HEK293 (cell line): Measurements from ENCODE around the gene LGI4.

ENCODE experiments used
- CTCF ChIA-PET: fragments of 350-600 bp; formaldehyde crosslinking; extraction: SDS; loops from one replicate; lab custom pipeline; 2021; ENCODE audit warnings: antibody characterized with exemption; lab: Yijun Ruan, JAX
- POLR2A ChIA-PET: fragments of 300-600 bp; formaldehyde crosslinking; extraction: SDS; loops from one replicate; lab custom pipeline; 2020; ENCODE audit warnings: antibody characterized with exemption, inconsistent platforms; lab: Yijun Ruan, JAX
- H3K27ac ChIP-seq: fragments of 200-500 bp; sonication (Bioruptor generic); 2 replicates; pipeline ENCODE4 v1.5.1; 2014; ENCODE audit warnings: low read depth, low read length, control low read depth, inconsistent platforms; ENCODE audit errors: extremely low read depth
- H3K36me3 ChIP-seq, 2 experiments: fragments of 200-500 bp in 1 of 2; sonication (Bioruptor generic) in 1 of 2; 1 replicate in 1 of 2; 2 replicates in 1 of 2; pipeline ENCODE4 v1.5.1; 2014 to 2017; ENCODE audit warnings: inconsistent platforms in 2 of 2, low read length in 2 of 2; ENCODE audit not compliant: control insufficient read depth in 2 of 2, insufficient read depth in 1 of 2
- H3K4me1 ChIP-seq: fragments of 200-500 bp; sonication (Bioruptor generic); 2 replicates; pipeline ENCODE4 v1.5.1; 2014; ENCODE audit warnings: mild to moderate bottlenecking, low read length, inconsistent platforms; ENCODE audit not compliant: control insufficient read depth, insufficient read depth
- H3K4me3 ChIP-seq: 2 replicates; pipeline ENCODE4 v1.5.1; 2011; ENCODE audit warnings: low read depth, mild to moderate bottlenecking, control low read depth, low read length, moderate library complexity
- H3K9me3 ChIP-seq: fragments of 200-500 bp; sonication (Bioruptor generic); 2 replicates; pipeline ENCODE4 v1.5.1; 2014; ENCODE audit warnings: low read depth, low read length, inconsistent platforms; ENCODE audit not compliant: control insufficient read depth, insufficient read depth
- SETDB1 ChIP-seq: IDR thresholded peaks from one replicate; pipeline ENCODE4 v1.6.1; 2017; ENCODE audit warnings: mild to moderate bottlenecking, low read length, moderate library complexity, mixed read lengths; ENCODE audit not compliant: insufficient read length
- ZBTB6 ChIP-seq: fragments of 450-650 bp; formaldehyde crosslinking; IDR thresholded peaks from 2 replicates; pipeline ENCODE4 v1.5.1; 2017; ENCODE audit warnings: missing biosample characterization, missing genetic modification characterization
- ZNF26 ChIP-seq: fragments of 450-650 bp; formaldehyde crosslinking; IDR thresholded peaks from 2 replicates; pipeline ENCODE4 v1.5.1; 2016; ENCODE audit warnings: missing biosample characterization, missing genetic modification characterization
- ZNF280D ChIP-seq: fragments of 450-650 bp; formaldehyde crosslinking; IDR thresholded peaks from 2 replicates; pipeline ENCODE4 v1.5.1; 2016; ENCODE audit warnings: missing biosample characterization, missing genetic modification characterization
- ZNF311 ChIP-seq: fragments of 450-650 bp; formaldehyde crosslinking; IDR thresholded peaks from 2 replicates; pipeline ENCODE4 v1.5.1; 2017; ENCODE audit warnings: missing biosample characterization, missing genetic modification characterization, borderline replicate concordance
- ZNF341 ChIP-seq: fragments of 450-650 bp; formaldehyde crosslinking; IDR thresholded peaks from 2 replicates; pipeline ENCODE4; 2016; ENCODE audit warnings: low read depth, missing biosample characterization, missing genetic modification characterization
- ZNF350 ChIP-seq: fragments of 450-650 bp; formaldehyde crosslinking; IDR thresholded peaks from 2 replicates; pipeline ENCODE4 v1.5.0; 2017; ENCODE audit warnings: missing biosample characterization, mild to moderate bottlenecking, missing genetic modification characterization
- ZNF37A ChIP-seq: fragments of 450-650 bp; IDR thresholded peaks from 2 replicates; pipeline ENCODE4 v1.5.1; 2018; ENCODE audit warnings: missing biosample characterization, missing genetic modification characterization
- ZNF449 ChIP-seq: fragments of 450-650 bp; formaldehyde crosslinking; IDR thresholded peaks from 2 replicates; pipeline ENCODE4 v1.5.1; 2017; ENCODE audit warnings: missing biosample characterization, mild to moderate bottlenecking, missing genetic modification characterization, moderate library complexity
- ZNF510 ChIP-seq: fragments of 450-650 bp; formaldehyde crosslinking; IDR thresholded peaks from 2 replicates; pipeline ENCODE4 v1.5.1; 2018; ENCODE audit warnings: mild to moderate bottlenecking, missing genetic modification characterization, missing biosample characterization; ENCODE audit not compliant: insufficient replicate concordance
- ZNF560 ChIP-seq: fragments of 450-650 bp; formaldehyde crosslinking; IDR thresholded peaks from 2 replicates; pipeline ENCODE4 v1.5.1; 2017; ENCODE audit warnings: missing biosample characterization, missing genetic modification characterization, borderline replicate concordance
- ZNF792 ChIP-seq: fragments of 450-650 bp; formaldehyde crosslinking; IDR thresholded peaks from 2 replicates; pipeline ENCODE4 v1.5.1; 2016; ENCODE audit warnings: missing biosample characterization, missing genetic modification characterization
- ZSCAN5A ChIP-seq: fragments of 450-650 bp; formaldehyde crosslinking; IDR thresholded peaks from 2 replicates; pipeline ENCODE4 v1.5.1; 2016; ENCODE audit warnings: missing biosample characterization, missing genetic modification characterization
- TF ChIP-seq, protein P1 (sequence below): fragments of 450-650 bp; formaldehyde crosslinking; IDR thresholded peaks from 2 replicates; pipeline ENCODE4 v1.5.1; 2016; ENCODE audit warnings: missing biosample characterization, missing genetic modification characterization

Gene LGI4

DNA sequence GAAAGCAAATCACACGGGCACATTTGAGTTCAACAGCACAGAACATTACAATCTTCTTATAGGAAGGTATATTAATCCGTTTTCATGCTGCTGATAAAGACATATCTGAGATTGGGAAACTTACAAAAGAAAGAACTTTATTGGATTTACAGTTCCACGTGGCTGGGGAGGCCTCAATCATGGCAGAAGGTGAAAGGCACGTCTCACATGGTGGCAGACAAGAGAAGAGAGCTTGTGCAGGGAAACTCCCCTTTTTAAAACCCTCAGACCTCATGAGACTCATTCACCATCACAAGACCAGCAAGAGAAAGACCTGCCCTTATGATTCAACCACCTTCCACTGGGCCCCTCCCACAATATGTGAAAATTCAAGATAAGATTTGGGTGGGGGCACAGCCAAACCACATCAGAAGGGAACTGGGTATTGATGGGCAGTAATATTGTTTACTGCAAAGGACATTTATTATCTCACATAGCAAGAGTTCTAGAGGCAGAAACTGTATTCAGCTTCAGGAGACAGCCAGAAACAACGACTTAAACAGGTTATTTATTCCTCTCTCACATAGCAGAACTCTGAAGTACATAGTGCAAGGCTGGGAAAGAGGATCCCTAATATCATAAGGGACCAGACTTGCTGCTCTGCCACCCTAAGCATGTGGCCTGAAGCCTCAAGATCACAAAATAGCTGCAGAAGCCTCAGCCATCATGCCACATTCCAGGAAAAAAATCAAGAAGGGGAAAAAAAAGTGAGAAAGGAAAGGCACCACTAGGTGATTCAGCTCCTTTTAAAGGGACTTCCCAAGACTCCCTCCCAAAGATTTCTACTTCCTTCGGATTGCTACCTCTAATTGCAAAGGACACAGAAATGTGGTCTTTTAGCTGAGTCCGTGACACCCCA, 42.8 kb upstream of the LGI4 start:
- POLR2A ChIA-PET, result no interaction called here
- no peak overlapping the region for H3K4me3 ChIP-seq
- TF ChIP-seq ZNF280D (0 out of 2 replicates have a peak, but pooled peaks have one; percentile 73), ZNF341 (tag by site-specific recombination) (no peak), SETDB1 (peak; percentile 67), ZNF449 (tag by site-specific recombination) (no peak)
- TF ChIP-seq, protein P1, sequence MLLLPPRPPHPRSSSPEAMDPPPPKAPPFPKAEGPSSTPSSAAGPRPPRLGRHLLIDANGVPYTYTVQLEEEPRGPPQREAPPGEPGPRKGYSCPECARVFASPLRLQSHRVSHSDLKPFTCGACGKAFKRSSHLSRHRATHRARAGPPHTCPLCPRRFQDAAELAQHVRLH (tag by site-specific recombination), result 0 out of 2 replicates have a peak, but pooled peaks have one; percentile 44
- no peaks in the 10 kb centered on the region for H3K9me3 ChIP-seq
- no peaks in the 10 kb centered on the region for H3K36me3 ChIP-seq
- no peak overlapping the region for H3K27ac ChIP-seq
- CTCF ChIA-PET, result interaction anchor here (0.6 to 4.2 kb wide), 5 partner anchors 11 to 133 kb away, joined by 3 to 32 read pairs (median 4); no protein-coding TSS in a partner anchor
- H3K4me1 ChIP-seq, result no peaks in the 10 kb centered on the region

DNA sequence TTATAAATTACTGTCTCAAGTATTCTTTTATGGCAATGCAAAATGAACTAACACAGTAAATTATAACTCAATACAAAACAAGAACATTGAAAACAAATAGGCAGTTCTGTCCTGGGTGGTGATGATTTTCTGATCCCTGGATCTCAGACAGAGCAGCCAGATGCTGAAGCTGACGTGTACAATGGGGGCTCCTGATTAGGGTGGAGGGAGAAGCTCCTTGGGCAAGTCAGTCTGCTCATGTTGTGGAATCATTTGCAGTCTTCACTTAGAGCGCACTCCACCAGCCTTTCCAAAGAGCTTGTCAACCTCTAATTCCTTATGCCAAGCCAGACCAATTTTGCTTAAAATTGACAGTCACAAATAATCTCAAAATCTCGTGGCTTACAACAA, 41.3 kb upstream of the LGI4 start:
- Histone ChIP-seq H3K4me3 (no peak overlapping the region), H3K36me3 (peaks cover 0 to 3% of the 10 kb centered on the region in 2 experiments; a peak in 1 of 3 replicates), H3K27ac (no peak overlapping the region), H3K9me3 (no peaks in the 10 kb centered on the region), H3K4me1 (no peaks in the 10 kb centered on the region)
- TF ChIP-seq ZSCAN5A (tag by site-specific recombination) (no peak), ZNF311 (no peak), ZNF510 (tag by site-specific recombination) (no peak), ZNF37A (no peak), ZNF350 (tag by site-specific recombination) (no peak), ZNF26 (tag by site-specific recombination) (no peak), ZNF560 (tag by site-specific recombination) (no peak), ZNF792 (tag by site-specific recombination) (no peak), ZBTB6 (no peak)
- CTCF ChIA-PET, result interaction anchor here (0.6 to 1.4 kb wide), 3 partner anchors 22 to 60 kb away, joined by 3 to 8 read pairs (median 5); partner anchors contain the start of gene FXYD5
- POLR2A ChIA-PET, result no interaction called here
